ENCODE results near the gene LYST.

LYST gene

DNA sequence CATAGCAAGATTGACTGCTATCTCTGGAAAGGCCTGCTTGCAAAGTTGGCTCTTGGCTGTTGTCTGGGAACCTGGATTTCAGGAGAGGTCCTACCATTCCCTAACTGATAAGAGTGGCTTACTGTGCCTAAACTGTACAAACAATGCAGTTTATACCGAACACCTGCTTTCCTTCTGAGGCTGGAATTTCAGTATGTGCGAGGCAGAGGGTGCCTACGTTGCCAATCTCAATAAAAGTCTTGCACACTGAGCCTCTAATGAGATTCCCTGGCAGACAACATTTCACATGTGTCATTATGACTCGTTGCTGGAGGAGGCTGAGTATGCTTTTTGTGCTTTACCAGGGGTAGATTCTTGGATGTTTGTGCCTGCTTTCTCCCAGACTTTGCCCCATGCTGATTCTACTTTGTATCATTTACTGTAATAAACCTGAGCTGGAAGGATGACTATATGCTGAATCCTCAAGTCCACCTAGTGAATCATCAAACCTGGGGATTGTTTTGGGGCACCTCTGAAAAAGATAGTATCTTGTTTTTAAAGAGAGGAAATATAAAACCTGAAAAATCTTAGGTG, 158.2 kb downstream of the LYST start:
- no peak for DNase-seq

DNA sequence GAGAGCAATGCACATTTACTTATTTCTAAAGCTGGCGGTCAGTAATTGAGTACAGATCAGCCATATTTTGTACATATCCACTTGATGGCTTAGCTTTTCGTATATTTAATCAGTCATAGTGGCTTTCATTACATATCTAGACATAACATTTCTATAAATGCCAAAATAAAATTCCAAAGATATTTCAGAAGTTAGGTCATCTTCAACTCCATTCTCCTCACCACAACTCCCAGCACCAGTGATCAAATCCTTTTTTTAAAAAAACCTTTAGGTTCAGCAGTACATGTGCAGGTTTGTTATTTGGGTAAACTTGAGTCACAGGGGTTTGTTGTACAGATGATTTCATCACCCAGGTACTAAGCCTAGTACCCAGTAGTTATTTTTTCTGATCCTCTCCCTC, 163.2 kb downstream of the LYST start:
- no peak for DNase-seq

DNA sequence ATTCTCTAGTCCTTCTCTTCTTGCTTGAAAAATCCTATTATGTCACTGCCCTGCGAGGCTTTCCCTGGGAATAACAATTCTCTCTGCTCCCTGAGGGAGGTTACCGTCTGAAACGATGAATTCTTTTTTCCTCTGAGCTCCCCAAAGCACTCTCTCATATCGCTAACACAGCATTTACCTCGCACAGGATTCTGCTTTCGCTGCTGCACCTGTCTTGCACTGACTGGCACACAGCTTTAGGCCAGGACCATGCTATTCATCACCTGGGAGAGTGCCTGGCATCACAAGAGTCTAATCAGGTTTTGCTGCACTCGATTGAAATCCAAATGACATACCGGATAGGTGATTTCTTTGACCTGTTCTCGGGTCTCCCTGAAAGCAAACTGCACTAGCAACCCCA, 164.3 kb downstream of the LYST start:
- no peak for DNase-seq

DNA sequence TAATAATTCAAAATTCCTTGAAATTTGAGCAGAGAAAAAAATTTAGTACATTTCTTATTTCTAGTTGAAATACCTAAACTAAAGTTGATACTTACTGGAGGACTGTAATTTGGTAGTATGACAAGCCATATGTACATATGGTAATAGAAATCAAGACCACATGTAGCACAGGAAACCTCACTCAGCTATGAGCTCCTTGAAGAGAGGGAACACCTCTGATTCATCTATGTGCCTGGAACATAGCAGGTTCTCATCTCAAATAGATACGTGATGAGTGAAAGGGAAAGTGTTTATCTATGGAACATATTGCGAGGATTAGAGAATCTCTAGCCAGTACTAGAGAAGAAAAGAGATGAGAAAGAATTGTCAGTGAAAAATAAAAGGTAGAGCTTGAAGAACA, 169.2 kb downstream of the LYST start:
- DNase-seq = no peak

DNA sequence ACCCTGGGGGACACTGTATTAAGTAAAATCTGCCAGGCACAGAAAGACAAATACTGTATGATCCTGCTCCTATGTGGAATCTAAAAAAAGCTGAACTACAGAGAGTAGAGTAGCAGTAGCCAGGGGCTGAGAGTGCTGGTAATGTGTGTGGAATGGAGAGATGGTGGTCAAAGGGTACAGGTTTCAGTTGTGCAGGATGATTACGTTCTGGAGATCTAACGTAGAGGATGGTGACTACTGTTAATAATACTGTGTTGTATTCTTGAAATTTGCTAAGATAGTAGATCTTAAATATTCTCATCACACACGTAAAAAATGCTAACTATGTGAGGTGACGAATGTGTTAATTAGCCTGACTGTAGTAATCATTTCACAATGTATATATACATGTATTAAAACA, 177.3 kb downstream of the LYST start:
- no peak for DNase-seq

DNA sequence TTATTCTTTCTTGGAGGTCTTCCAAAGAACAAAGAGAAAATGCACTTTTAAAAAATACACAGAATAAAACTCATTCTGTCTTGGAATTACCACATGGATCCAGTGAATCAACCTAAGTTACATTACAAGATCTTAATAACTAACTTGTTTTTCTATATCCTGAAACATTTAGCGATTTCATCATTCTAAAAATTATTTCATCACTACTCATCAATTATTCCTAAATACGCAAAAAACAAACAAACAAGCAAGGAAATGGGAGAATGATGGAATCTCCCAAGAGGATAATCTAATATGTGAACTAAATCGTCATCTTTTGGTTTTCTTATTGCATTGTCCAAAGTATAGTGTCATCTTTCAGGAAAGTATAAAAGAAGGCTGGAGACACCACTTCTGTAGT, 178.6 kb downstream of the LYST start:
- DNase-seq = no peak

DNA sequence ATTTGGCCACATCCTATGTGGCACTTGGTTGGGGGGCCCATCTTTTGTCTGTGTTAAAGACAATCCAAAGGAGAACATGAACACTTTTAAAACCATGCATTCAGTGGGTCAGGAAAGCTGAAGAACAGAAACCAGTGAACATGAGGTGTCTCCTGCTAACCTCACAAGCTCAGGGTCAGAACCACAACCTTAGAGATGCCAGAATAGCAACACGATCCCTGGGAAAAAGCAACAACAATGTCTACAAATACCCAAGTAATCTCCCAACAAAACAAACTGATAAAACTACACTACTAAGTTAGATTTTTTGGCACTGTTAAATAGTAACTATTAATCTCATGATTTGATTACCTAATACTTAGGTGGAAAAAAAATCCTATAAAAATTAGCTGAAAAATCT, 183.1 kb downstream of the LYST start:
- no peak for DNase-seq

DNA sequence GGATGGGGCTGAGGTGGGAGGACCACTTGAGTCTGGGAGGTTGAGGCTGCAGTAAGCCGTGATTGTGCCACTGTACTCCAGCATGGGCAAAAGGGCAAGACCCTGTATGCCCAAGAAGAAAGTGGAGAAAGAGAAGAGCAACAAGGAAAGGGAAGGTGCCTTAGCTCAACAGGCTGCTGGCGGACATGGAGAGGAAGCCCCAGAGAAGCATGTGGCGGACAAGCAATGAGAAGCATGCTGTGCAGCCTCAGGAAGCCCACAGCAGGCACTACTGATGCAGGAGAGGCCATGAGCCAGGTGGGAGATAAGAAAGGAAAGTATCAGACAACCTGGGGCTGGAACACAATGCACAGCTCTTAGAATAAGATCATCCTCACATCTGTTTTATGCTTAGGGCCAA, 184.5 kb downstream of the LYST start:
- DNase-seq = no peak

DNA sequence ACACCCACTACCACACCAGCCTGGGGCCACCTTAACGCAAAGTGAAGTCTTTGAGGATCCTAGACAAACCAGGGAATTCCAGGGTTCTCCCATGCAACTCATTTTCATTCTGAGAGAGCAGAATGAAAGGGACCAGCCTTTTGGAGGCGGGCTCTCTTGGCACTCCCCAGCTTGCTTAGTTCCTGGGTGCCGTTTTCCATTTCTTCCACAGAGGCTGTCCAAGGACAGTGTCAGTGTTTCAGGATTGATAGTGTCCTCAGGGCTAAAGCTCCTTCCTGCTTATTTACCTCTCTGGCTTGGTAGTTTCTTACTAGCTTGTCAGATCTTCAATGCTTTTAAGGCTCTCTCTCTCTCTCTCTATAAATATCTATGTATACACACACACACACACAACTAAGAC, 187.1 kb downstream of the LYST start:
- no peak for DNase-seq

DNA sequence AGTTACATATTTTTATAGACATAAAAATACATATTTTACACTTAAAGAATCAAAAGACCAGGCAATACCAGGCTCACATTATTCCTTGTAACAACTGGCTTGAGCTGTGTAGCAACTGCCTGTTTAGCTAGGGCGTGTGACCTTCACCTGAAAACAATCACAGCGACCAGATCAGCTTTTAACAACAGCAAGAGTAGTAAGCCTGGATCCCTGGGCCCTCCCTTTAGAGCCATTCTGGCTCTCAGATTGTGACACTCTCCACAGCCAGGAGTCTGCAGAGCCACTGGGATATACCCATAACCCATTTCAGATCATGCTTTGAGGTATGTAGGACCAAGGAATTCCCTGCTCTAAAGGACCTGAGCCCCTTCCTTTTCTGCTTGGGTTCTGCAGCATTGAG, 187.7 kb downstream of the LYST start:
- no peak for DNase-seq

DNA sequence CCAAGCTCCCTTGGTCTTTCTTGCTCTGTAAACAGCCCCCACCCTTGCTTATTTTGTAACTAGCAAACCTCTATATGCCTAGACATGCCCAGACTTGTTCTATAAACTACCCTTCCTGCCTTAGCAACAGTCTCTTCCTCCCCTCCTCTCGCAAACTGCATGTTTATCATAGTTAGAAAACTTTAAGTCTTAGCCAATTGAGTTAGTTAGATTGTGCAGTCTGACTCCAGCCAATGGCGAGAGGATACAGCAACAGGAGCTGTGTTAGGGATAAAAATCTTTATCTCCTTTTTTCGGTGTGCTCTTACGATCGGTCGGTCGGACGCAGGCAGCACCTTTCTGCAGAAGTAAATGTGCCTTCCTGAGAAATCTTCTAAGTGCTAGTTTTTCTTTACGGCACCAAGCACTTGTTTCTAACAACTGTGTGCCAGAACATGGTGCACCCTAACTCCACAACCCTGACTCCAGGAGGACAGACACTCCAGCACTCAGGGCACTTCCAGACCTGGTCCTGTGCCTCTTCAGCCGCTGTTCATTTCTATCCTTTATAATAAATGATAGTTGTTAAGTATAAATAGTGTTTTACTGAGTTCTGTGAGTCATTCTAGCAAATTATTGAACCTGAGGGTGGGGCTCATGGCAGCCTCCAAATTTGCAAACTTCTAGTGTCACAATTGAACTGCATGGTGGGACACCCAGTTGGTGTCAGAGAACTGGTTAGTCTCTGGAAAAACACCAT, 191.4 kb downstream of the LYST start:
- no peak for DNase-seq

DNA sequence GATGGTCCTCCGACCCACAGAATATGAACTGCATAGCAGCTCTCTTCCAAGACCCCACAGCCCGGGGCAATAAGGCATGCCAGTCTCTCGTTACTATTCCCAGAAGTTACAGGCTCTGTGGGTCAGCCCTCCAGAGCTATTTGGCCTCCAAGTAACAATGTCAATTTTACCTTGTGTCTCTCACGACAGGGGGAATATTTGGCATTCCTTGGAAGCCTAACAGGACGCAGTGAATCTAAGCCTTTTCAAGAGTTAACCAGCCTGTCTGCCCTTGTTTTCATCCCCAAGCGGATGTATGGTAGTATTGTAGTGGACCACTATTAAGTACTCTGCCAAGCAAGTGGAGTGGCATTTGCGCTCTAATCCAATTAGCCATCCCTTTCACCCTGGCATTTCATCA, 192.7 kb downstream of the LYST start:
- DNase-seq = no peak

DNA sequence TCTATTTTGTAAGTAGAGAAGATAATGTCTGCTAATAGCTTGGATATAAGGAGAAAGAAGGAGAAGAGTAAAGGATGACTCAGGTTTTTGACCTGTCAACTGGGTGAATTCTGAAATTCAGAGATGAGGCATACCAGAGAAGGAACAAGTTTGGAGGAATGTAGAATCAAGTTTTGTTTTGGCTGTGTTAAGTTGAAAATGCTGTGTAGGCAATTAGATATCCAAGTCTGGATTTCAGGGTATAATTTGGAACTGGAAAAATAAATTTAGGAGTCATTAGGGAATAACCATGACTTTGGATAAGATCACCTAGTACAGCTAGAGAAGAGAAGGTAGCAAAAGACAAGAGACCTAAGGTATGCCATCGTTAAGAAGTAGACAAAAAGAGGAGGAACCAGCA, 194.7 kb downstream of the LYST start:
- DNase-seq = no peak

DNA sequence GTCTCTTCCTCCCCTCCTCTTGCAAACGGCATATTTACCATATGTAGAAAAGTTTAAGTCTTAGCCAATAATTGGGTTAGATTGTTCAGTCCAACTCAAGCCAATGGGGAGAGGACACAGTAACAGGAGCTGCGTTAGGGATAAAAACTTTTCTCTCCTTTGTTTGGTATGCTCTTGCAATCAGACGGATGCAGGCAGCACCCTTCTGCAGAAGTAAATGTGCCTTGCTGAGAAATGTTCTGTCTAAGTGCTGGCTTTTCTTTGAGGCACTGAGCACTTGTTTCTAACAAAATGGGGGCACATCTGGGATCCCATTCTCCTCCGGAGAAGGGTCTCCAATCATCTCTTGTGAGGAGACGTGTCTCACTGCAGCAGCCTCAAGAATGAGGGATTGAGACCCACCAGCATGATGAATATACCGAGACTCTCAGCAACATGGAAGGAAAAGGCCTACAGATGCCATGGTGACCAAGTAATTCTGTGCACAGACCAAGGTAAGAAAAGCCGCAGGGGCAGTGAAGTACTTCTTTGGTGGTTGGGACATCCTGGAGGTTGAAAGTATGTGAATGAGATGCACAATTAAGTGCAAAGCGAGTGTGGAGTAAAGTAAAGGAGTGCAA, 196.4 kb downstream of the LYST start:
- DNase-seq = no peak

DNA sequence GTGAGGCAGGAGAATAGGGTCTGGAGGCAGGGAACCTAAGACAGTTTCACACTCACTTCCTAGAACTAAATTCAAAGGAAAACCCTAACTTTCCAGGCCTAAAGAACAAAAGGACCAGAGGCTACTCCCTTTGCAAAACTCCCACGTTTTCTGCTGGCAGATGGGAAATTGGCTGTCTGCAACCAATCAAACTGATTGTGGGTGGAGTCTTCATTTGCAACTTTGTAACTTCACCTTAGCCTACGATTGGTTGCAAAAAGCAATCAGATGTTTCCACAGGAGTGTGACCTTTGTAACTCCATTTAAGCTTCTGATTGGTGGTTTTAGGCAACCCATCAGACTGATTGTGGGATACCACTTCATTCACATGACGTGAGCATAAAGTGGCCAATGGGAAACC, 197.4 kb downstream of the LYST start:
- DNase-seq = no peak

DNA sequence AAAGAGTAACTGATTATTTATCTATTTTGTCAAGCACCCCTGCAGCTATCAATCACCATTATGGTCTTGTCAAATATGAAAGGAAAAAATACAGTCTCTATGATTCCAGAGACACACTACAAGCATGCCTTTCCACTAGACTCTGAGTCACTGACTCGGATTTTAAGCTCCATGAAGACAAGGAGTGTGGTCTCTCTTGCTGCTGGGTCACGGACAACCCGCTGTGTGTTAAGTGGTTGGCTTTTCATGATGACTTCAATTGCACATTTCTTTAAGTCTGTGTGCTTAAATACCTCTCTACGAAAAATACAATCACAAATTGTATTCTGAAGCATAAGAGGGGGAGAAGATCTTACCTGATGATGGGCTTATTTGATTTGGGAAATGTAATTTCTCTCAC, 203.1 kb downstream of the LYST start:
- no peak for DNase-seq

DNA sequence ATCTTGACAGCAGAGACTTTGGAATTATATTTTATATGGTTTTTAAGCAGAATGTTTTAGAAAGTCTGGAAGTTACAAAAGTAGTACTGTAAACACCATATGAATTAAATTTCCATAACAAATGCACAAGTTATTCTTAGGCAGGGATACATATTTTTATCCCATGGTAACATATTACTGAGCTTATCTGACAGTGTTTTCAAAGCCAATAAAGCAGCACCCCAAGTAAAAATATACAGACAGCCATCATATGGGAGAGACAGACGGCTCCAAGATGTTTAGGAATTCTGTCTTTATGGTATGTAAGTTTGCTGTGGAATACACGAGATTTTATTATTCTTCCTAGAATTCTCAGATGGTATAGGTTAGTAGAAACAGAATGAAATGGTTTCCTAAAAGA, 205.1 kb downstream of the LYST start:
- no peak for DNase-seq

DNA sequence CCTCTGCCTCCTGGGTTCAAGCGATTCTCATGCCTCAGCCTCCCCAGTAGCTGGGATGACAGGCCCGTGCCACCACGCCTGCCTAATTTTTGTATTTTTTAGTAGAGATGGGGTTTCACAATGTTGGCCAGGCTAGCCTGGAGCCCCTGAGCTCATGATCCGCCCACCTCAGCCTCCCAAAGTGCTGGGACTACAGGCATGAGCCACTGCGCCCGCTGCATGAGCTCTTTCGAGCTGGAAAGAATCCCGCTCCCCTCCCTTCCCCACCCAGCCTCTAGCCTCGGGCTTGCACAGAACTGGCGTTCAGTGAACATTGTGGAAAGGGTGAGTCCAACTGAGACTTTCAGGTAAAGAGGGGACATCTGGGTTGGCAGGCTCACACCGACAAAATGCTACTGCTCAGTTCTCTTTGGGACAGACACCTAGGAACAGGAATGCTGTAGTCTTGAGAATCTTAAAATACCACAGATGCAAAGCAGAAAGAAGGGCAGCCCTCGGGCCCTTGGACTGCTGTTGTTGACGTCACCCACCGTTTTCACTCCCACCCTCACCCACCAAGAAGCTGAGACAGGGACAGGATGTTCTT, 207.4 kb downstream of the LYST start:
- DNase-seq = no peak

DNA sequence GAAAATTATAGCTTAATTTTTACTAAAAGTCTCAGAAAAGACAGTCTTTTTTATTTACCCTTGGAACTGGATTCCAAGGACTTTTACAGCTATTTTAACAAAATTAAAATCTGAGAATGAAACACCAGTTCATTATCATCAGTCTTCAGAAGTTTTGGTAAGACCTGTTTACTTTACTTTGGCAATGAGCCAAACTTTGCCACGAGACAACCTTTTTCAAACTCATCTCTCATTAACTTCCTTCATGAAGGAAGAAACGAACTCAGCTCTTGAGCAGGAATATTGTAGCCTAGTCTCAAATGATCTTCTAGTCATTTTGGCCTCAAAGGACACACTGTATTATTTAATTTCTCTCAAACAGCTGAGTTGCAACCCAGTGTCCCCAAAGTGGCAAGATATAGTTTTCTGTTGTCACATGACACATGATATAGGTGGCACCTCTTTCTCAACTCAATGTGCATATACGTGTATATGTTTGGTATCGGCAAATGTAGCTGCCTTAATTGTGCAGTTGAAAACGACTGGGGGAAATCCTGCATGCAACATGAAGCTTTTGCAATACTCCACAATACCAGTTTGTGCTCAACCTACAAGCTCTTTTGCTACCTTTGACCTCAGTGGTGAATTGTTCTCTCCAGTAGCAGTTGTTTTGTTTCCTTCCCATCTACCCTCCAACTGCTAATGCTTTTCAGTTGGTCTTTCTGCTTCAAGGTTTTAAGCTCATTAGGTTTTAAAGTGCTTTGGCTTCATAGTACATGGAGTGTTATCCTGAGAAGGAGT, 208.8 kb downstream of the LYST start:
- DNase-seq = no peak

DNA sequence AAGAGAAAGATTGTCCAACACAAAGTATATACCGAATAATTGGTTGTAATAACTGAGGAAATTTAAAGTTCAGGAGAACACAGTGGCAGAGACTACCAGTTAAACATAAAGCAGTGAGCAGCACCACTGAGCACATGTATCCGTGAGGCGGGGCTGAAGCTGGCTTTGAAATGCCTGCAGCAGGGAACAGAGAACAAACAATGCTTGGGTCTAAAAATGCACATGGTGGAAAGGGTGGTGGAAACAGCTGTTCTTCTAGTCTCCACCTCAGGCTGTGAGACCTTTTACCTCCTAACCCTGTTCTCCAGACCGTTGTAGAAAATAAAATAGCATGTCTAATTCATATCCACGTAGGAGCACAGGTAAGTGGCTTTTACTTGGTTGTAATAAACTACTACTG, 209.4 kb downstream of the LYST start:
- no peak for DNase-seq

DNA sequence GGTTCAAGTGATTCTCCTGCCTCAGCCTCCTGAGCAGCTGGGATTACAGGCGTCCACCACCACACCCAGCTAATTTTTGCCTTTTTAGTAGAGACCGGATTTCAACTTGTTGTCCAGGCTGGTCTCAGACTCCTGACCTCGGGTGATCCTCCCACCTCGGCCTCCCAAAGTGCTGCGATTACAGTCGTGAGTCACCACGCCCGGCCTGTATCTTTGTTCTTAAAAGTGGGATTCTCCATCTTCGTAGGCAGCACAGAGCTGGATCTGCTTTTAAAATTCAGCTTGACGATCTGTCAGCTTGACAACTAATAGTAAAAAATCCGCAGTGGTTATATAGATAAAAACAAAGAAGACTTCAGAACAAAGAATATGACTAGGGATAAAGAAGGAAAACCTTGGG, 214.3 kb downstream of the LYST start:
- no peak for DNase-seq

DNA sequence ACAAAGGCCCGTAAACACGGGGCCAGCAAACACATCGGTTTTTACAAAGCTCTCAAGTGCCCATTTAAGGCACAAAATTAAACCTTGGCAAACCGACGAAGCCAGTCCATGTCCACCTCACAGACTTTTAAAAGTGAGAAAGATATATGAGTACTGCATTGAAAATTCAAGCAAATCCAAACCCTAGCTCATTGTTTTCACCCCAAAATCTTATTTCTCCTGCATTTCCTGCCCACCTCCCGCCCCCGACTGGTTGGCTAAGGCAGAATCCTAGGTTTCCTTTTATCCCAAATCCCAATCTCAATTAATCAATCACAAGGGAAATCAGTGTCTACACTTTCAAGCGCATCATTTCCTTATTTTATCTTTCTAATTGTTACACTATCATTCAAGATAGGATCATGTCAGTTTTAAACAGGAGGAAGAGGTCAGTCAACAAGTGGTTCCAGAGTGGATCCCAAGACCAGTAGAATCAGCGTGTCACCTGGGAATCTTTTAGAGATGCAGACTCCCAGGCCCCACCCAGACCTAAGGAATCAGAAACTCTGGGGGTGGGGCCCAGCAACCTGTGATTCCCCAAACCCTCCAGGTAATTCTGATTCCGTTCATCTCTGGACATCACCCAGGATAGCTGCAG, 215.4 kb downstream of the LYST start:
- no peak for DNase-seq

Measured in right forelimb (tissue), 1 donor.